ENCODE data around the gene FREM3.
"Not testable (repeated sequence)": the region's sequence is repeated elsewhere in the genome, so short reads cannot be mapped to it uniquely, and the experiment has no call there.

The FREM3 gene

GRCh38 chr4:143726714-143727113 is 26.2 kb upstream of the FREM3 start:
- no peak for DNase-seq (ENCODE audit: low read depth)
- TF ChIP-seq CTCF (conservative IDR thresholded peaks at IDR 0.05; ENCODE audit: low read depth, low read length), result no peak
- H3K4me3 ChIP-seq (ENCODE audit: low read length), result no peak overlapping the region

- DNase-seq (ENCODE audit: low read depth), result no peak
- no peak for TF ChIP-seq CTCF (conservative IDR thresholded peaks at IDR 0.05; ENCODE audit: low read depth, low read length)
- H3K4me3 ChIP-seq (ENCODE audit: low read length), result no peak overlapping the region
These were observed 20.8 kb upstream of the FREM3 start for GRCh38 chr4:143721317-143721716.

- not testable (repeated sequence) for H3K4me3 ChIP-seq (ENCODE audit: low read length); DNase-seq (ENCODE audit: low read depth)
These were observed 18.3 kb upstream of the FREM3 start for GRCh38 chr4:143718748-143719147.

- DNase-seq (ENCODE audit: low read depth), result no peak
- H3K4me3 ChIP-seq (ENCODE audit: low read length), result no peak overlapping the region
- no peak for TF ChIP-seq CTCF (conservative IDR thresholded peaks at IDR 0.05; ENCODE audit: low read depth, low read length)
These were observed 13.6 kb upstream of the FREM3 start for GRCh38 chr4:143713955-143714625.

GRCh38 chr4:143713553-143713952 is 13.1 kb upstream of the FREM3 start:
- no peak for TF ChIP-seq CTCF (conservative IDR thresholded peaks at IDR 0.05; ENCODE audit: low read depth, low read length)
- no peak overlapping the region for H3K4me3 ChIP-seq (ENCODE audit: low read length)
- no peak for DNase-seq (ENCODE audit: low read depth)

- no peak for TF ChIP-seq CTCF (conservative IDR thresholded peaks at IDR 0.05; ENCODE audit: low read depth, low read length)
- DNase-seq (ENCODE audit: low read depth), result no peak
- H3K4me3 ChIP-seq (ENCODE audit: low read length), result no peak overlapping the region
These were observed 11.7 kb upstream of the FREM3 start for GRCh38 chr4:143712155-143712550.

GRCh38 chr4:143711543-143712154 is 11.2 kb upstream of the FREM3 start:
- TF ChIP-seq CTCF (conservative IDR thresholded peaks at IDR 0.05; ENCODE audit: low read depth, low read length), result no peak
- H3K4me3 ChIP-seq (ENCODE audit: low read length), result no peak overlapping the region
- DNase-seq (ENCODE audit: low read depth), result no peak

All from retinal pigment epithelial cell (primary cell).